ENCODE results near the gene MTF2. TPM values are rescaled to one million over a fixed set of nuclear protein-coding genes. Genes with fewer than 3 reads are reported as not detected.

MTF2 gene
- total RNA-seq, 1 donor from 2014 or later: 20.0 TPM

DNA sequence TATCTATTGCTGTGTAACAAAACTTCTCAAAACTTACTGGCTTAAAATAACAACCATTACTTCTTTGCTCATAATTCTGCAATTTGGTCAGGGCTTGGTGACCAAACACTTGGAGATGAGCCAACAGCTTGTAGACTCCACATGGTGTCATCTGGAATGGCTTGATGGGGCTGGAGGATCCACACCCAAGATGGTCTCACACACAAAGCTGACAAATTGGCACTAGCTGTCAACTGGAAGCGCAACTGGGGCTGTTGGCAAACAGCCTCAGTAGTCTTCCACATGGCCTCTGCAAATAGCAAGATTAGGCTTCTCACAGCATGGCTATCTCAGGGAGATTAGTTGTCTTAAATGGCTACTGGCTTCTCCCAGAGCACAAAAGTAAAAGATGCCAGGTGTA is 27.1 kb upstream of the MTF2 start:
- peaks cover 5% of the 10 kb centered on the region for H3K9me3 Mint-ChIP-seq (ENCODE audit: low read depth)
- TF ChIP-seq, protein P1, sequence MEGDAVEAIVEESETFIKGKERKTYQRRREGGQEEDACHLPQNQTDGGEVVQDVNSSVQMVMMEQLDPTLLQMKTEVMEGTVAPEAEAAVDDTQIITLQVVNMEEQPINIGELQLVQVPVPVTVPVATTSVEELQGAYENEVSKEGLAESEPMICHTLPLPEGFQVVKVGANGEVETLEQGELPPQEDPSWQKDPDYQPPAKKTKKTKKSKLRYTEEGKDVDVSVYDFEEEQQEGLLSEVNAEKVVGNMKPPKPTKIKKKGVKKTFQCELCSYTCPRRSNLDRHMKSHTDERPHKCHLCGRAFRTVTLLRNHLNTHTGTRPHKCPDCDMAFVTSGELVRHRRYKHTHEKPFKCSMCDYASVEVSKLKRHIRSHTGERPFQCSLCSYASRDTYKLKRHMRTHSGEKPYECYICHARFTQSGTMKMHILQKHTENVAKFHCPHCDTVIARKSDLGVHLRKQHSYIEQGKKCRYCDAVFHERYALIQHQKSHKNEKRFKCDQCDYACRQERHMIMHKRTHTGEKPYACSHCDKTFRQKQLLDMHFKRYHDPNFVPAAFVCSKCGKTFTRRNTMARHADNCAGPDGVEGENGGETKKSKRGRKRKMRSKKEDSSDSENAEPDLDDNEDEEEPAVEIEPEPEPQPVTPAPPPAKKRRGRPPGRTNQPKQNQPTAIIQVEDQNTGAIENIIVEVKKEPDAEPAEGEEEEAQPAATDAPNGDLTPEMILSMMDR (IDR thresholded peaks at IDR 0.05): no peak
- H3K4me3 Mint-ChIP-seq (ENCODE audit: unreplicated experiment): no peak overlapping the region
- no peak for DNase-seq (ENCODE audit: low spot score)
- H3K27ac Mint-ChIP-seq (ENCODE audit: unreplicated experiment): no peak overlapping the region
- H3K36me3 Mint-ChIP-seq (ENCODE audit: low read depth): no peaks in the 10 kb centered on the region
- H3K27me3 Mint-ChIP-seq (ENCODE audit: low read depth): peaks cover 12% of the 10 kb centered on the region
- H3K4me1 Mint-ChIP-seq (ENCODE audit: low read depth): no peaks in the 10 kb centered on the region

DNA sequence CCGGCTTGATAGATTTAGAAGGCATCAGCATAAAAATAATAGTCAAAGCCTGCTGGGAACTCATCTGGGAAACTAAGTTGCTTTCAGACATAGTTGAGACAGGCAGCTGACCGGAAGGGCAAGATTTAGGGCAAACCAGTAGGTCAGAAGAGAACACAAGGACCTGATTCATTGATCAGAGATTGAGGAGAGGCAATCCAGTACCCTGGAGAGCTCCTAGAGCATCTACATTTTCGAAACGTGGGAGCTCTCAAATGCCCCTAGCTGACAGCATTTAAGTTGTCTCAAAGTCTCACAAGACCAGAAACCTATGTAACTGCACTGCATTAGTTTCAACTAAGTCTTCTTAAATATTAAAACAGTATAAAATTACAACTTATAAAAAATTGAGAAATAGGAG is 22.9 kb upstream of the MTF2 start:
- Mint-ChIP-seq H3K36me3 (ENCODE audit: low read depth) (no peaks in the 10 kb centered on the region), H3K4me3 (ENCODE audit: unreplicated experiment) (no peak overlapping the region), H3K27me3 (ENCODE audit: low read depth) (peaks cover 32% of the 10 kb centered on the region), H3K9me3 (ENCODE audit: low read depth) (peaks cover 5% of the 10 kb centered on the region), H3K4me1 (ENCODE audit: low read depth) (no peaks in the 10 kb centered on the region), H3K27ac (ENCODE audit: unreplicated experiment) (no peak overlapping the region)
- DNase-seq (ENCODE audit: low spot score): no peak
- TF ChIP-seq, protein P1 (IDR thresholded peaks at IDR 0.05): no peak

DNA sequence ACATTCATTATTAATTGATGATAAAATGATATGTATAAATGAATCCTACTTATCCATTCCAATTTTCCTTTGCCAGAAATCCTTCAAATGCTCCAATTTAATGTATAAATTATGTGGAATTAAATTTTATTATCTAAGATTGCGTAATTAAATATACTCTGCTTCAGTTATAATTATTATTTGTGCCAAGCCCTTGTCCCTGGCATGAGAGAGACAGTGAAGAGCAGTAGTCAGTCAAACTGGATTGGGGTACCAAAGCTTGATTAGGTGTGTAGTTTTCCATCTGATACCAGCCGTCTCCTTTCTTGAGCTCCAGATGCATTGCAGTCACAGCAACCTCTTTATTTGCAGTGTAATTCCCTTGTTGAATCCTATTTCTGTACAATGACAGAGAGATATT is 22.4 kb upstream of the MTF2 start:
- H3K4me1 Mint-ChIP-seq (ENCODE audit: low read depth): no peaks in the 10 kb centered on the region
- TF ChIP-seq, protein P1 (IDR thresholded peaks at IDR 0.05): no peak
- H3K27me3 Mint-ChIP-seq (ENCODE audit: low read depth): peaks cover 35% of the 10 kb centered on the region
- H3K27ac Mint-ChIP-seq (ENCODE audit: unreplicated experiment): no peak overlapping the region
- no peaks in the 10 kb centered on the region for H3K36me3 Mint-ChIP-seq (ENCODE audit: low read depth)
- no peak for DNase-seq (ENCODE audit: low spot score)
- H3K4me3 Mint-ChIP-seq (ENCODE audit: unreplicated experiment): no peak overlapping the region
- H3K9me3 Mint-ChIP-seq (ENCODE audit: low read depth): peaks cover 5% of the 10 kb centered on the region

DNA sequence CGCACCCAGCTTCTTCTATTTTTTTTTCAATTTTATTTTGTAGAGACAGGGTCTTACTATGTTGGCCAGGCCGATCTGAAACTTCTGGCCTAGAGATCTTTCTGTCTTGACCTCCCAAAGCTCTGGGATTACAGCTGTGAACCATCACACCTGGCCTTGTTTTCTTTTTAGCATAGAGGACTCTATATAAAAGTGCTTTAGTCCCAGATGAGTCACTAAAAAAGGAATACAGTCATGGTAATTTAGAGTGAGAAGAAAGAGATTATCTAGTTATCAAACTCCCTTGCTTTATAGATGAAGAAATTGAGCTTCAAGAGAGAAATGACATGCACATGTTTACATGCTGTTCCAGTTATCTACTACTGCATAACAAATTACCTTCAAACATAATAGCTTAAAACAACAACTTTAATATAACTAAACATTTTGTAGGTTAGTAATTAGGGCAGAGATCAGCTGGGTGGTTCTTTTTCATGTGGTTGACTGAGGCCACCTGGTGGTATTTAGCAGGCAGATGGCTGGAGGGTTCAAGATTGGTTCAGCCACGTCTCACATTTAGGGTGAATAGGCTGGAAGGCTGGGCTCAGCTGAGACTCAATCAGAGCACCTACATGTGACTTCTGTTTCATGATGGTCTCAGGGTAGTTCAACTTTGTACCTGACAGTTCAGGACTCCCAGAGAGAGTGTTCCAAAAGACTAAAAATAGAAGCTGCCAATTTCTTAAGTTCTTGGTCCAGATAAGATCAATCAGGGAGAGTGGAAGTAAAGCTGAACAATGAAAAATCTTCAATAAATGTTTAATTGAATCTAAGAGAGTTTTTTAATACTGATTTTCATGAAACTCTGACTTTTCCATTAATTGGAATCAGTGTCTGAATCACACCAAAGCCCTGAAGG is 16.9 kb upstream of the MTF2 start:
- Mint-ChIP-seq H3K27ac (ENCODE audit: unreplicated experiment) (no peak overlapping the region), H3K4me3 (ENCODE audit: unreplicated experiment) (no peak overlapping the region), H3K36me3 (ENCODE audit: low read depth) (no peaks in the 10 kb centered on the region), H3K27me3 (ENCODE audit: low read depth) (peaks cover 52% of the 10 kb centered on the region), H3K9me3 (ENCODE audit: low read depth) (no peaks in the 10 kb centered on the region), H3K4me1 (ENCODE audit: low read depth) (no peaks in the 10 kb centered on the region)
- DNase-seq (ENCODE audit: low spot score): no peak
- TF ChIP-seq, protein P1 (IDR thresholded peaks at IDR 0.05): peak; percentile 72

DNA sequence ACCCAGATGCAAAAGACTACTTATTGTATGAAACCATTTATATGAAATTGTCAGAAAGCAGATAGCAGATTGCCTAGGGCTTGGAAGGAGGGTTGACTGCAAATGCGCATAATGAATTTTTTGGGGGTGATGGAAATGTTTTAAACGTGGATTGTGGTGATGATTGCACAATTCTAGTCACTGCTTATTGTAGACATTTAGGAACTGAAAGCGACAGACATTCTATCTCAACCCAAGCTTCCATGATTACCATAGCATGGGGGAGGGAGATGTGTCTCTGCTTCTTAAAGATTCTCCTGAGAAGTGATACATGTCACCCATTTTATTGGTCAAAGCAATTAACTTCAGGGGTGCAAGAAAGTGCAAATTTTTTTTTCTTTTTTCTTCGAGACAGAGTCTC is 2.8 kb upstream of the MTF2 start:
- H3K36me3 Mint-ChIP-seq (ENCODE audit: low read depth): no peaks in the 10 kb centered on the region
- H3K9me3 Mint-ChIP-seq (ENCODE audit: low read depth): peaks cover 2% of the 10 kb centered on the region
- peaks cover 26% of the 10 kb centered on the region for H3K4me1 Mint-ChIP-seq (ENCODE audit: low read depth)
- H3K27me3 Mint-ChIP-seq (ENCODE audit: low read depth): no peaks in the 10 kb centered on the region
- no peak overlapping the region for H3K27ac Mint-ChIP-seq (ENCODE audit: unreplicated experiment)
- DNase-seq (ENCODE audit: low spot score): no peak
- TF ChIP-seq, protein P1 (IDR thresholded peaks at IDR 0.05): no peak
- no peak overlapping the region for H3K4me3 Mint-ChIP-seq (ENCODE audit: unreplicated experiment)

All from chondrocyte (in vitro differentiated cells).